HepG2 (cell line): Measurements from ENCODE around the gene PKMYT1. TPM values are rescaled to one million over a fixed set of nuclear protein-coding genes. Genes with fewer than 3 reads are reported as not detected.

Experiments
- CHD4 ChIP-seq: fragments of 200-600 bp; sonication (generic); IDR thresholded peaks from 2 replicates; pipeline ENCODE4 v1.7.0; 2017; ENCODE audit warnings: mild to moderate bottlenecking, low read length, borderline replicate concordance
- E2F1 ChIP-seq: sonication (generic); formaldehyde crosslinking; IDR thresholded peaks from 2 replicates; pipeline ENCODE4 v1.5.0; 2020; ENCODE audit warnings: missing genetic modification reagents
- EED ChIP-seq: sonication (generic); formaldehyde crosslinking; IDR thresholded peaks from 2 replicates; pipeline ENCODE4 v1.5.0; 2020; ENCODE audit warnings: mild to moderate bottlenecking, missing genetic modification reagents
- ELF3 ChIP-seq: IDR thresholded peaks from 2 replicates; pipeline ENCODE4 v1.6.1; 2016; ENCODE audit warnings: missing genetic modification reagents, missing compliant biosample characterization
- FOXK1 ChIP-seq: sonication (generic); formaldehyde crosslinking; IDR thresholded peaks from 2 replicates; pipeline ENCODE4 v1.4.0; 2020; ENCODE audit warnings: low read depth, missing genetic modification reagents, borderline replicate concordance
- KAT7 ChIP-seq: IDR thresholded peaks from 2 replicates; pipeline ENCODE4 v1.6.1; 2018; ENCODE audit warnings: borderline replicate concordance, missing compliant biosample characterization
- MAZ ChIP-seq, 2 experiments: sonication (generic) in 1 of 2; formaldehyde crosslinking in 1 of 2; IDR thresholded peaks; 2 replicates each; pipeline versions ENCODE4 v1.5.0 to v1.6.1; 2012 to 2020; ENCODE audit warnings: low read depth in 2 of 2, mild to moderate bottlenecking in 2 of 2, borderline replicate concordance in 1 of 2, improper control_type of control experiment in 1 of 2, low read length in 1 of 2, missing genetic modification reagents in 1 of 2, moderate library complexity in 1 of 2
- MTF2 ChIP-seq: sonication (generic); formaldehyde crosslinking; IDR thresholded peaks from 2 replicates; pipeline ENCODE4 v1.5.0; 2020; ENCODE audit warnings: missing genetic modification reagents, borderline replicate concordance
- NFKB2 ChIP-seq: sonication (generic); formaldehyde crosslinking; IDR thresholded peaks from 2 replicates; pipeline ENCODE4 v1.4.0; 2020; ENCODE audit warnings: missing genetic modification reagents, borderline replicate concordance
- RFX5 ChIP-seq: IDR thresholded peaks from 2 replicates; pipeline ENCODE4 v1.6.1; 2011; ENCODE audit warnings: low read depth, low read length, improper control_type of control experiment
- RXRB ChIP-seq: IDR thresholded peaks from 2 replicates; pipeline ENCODE4 v1.6.1; 2016; ENCODE audit warnings: borderline replicate concordance, missing genetic modification reagents, missing compliant biosample characterization
- SMC3 ChIP-seq: IDR thresholded peaks from 2 replicates; pipeline ENCODE4 v1.6.1; 2011; ENCODE audit warnings: low read length, improper control_type of control experiment
- TRAFD1 ChIP-seq: sonication (generic); formaldehyde crosslinking; IDR thresholded peaks from 2 replicates; pipeline ENCODE4 v1.5.1; 2020; ENCODE audit warnings: missing genetic modification reagents, mild to moderate bottlenecking, borderline replicate concordance
- YEATS4 ChIP-seq: sonication (generic); formaldehyde crosslinking; IDR thresholded peaks from 2 replicates; pipeline ENCODE4 v1.4.0; 2020; ENCODE audit warnings: missing genetic modification reagents, borderline replicate concordance
- ZBTB10 ChIP-seq: sonication (generic); formaldehyde crosslinking; IDR thresholded peaks from 2 replicates; pipeline ENCODE4 v1.4.0; 2020; ENCODE audit warnings: missing genetic modification reagents, borderline replicate concordance
- ZMAT3 ChIP-seq: sonication (generic); formaldehyde crosslinking; conservative IDR thresholded peaks from 2 replicates; pipeline ENCODE4 v1.7.0; 2021; ENCODE audit warnings: missing genetic modification reagents
- ZNF160 ChIP-seq: sonication (generic); formaldehyde crosslinking; IDR thresholded peaks from 2 replicates; pipeline ENCODE4 v1.8.0; 2022; ENCODE audit warnings: mild to moderate bottlenecking, inconsistent platforms, missing genetic modification reagents
- ZNF331 ChIP-seq: sonication (generic); formaldehyde crosslinking; IDR thresholded peaks from 2 replicates; pipeline ENCODE4 v1.4.0; 2020; ENCODE audit warnings: missing genetic modification reagents
- ZNF354B ChIP-seq: sonication (generic); formaldehyde crosslinking; IDR thresholded peaks from 2 replicates; pipeline ENCODE4 v1.8.0; 2022; ENCODE audit warnings: mild to moderate bottlenecking, missing genetic modification reagents
- ZNF589 ChIP-seq: sonication (generic); formaldehyde crosslinking; conservative IDR thresholded peaks from 2 replicates; pipeline ENCODE4 v1.8.0; 2022; ENCODE audit warnings: mild to moderate bottlenecking, moderate library complexity, missing genetic modification reagents
- ZNF747 ChIP-seq: sonication (generic); formaldehyde crosslinking; IDR thresholded peaks from 2 replicates; pipeline ENCODE4 v1.8.1; 2023; ENCODE audit warnings: missing genetic modification reagents, mild to moderate bottlenecking, borderline replicate concordance
- ZNF775 ChIP-seq: sonication (generic); formaldehyde crosslinking; IDR thresholded peaks from 2 replicates; pipeline ENCODE4 v1.4.0; 2020; ENCODE audit warnings: missing genetic modification reagents, mild to moderate bottlenecking, moderate library complexity, borderline replicate concordance
- polyA plus RNA-seq, 8 experiments: library from polyadenylated mRNA; depleted of rRNA in 3 of 8; stranded (reverse) in 7 of 8; unstranded in 1 of 8; fragments of >200 nt; fragmentation: Illumina TruSeq in 4 of 8; extraction: Trizol in 4 of 8; gene quantifications; 2 replicates each; pipeline versions ENCODE4 v1.2.1 to v1.2.3, GENCODE V29; 2011 to 2016; ENCODE audit warnings: low read depth in 4 of 8, missing spikeins in 1 of 8, mixed read lengths in 1 of 8; ENCODE audit not compliant: insufficient read depth in 1 of 8
- total RNA-seq, 5 experiments: library from RNA; depleted of rRNA; stranded (reverse); fragments of >200 nt; fragmentation: Illumina TruSeq; extraction: Trizol; gene quantifications; 2 replicates each; pipeline ENCODE4 v1.2.3, GENCODE V29; 2016; ENCODE audit warnings: low read depth in 1 of 5

Gene PKMYT1
- total and polyA plus RNA-seq, 2 of the 13 experiments (the other 11 are each of a cell fraction or from before 2014, with no cell fraction given) = 7.0 to 27.8 TPM

- TF ChIP-seq ZBTB10 (peak; percentile 58; the same call in 1 of the 2 replicates), RXRB (peak; percentile 75; the same call in 1 of the 2 replicates), TRAFD1 (CRISPR knock-in tag) (no peak), ZNF589 (CRISPR knock-in tag) (no peak), SMC3 (no peak), FOXK1 (CRISPR knock-in tag) (peak; percentile 84), ZNF160 (CRISPR knock-in tag) (0 out of 2 replicates have a peak, but pooled peaks have one; percentile 56), MTF2 (CRISPR knock-in tag) (no peak; the same call in 1 of the 2 replicates), MAZ (IDR thresholded peaks at IDR 0.05; ENCODE audit: borderline replicate concordance, low read depth, low read length) (0 out of 2 replicates have a peak, but pooled peaks have one; percentile 58), MAZ (CRISPR knock-in tag; IDR thresholded peaks at IDR 0.05; ENCODE audit: low read depth) (peak; percentile 81), ZNF775 (CRISPR knock-in tag) (peak; percentile 21; the same call in 1 of the 2 replicates), NFKB2 (CRISPR knock-in tag) (peak; percentile 61; the same call in 1 of the 2 replicates), YEATS4 (CRISPR knock-in tag) (peak; percentile 90), EED (no peak; the same call in 1 of the 2 replicates), ZMAT3 (CRISPR knock-in tag) (peak; percentile 74), E2F1 (CRISPR knock-in tag) (peak; percentile 71), ELF3 (peak; percentile 83), ZNF331 (peak; percentile 79), CHD4 (no peak), ZNF747 (CRISPR knock-in tag) (0 out of 2 replicates have a peak, but pooled peaks have one; percentile 52), ZNF354B (CRISPR knock-in tag) (peak; percentile 92), KAT7 (CRISPR knock-in tag) (no peak), RFX5 (no peak)
These were observed 43.6 kb upstream of the PKMYT1 start, which contains the start of the genes HCFC1R1 and THOC6 (continued) for GRCh38 chr16:3023669-3024478.
